Liver (tissue), 9 donors: Measurements from ENCODE around the gene ZDHHC11. TPM values are rescaled to one million over a fixed set of nuclear protein-coding genes. Genes with fewer than 3 reads are reported as not detected.

Experiments
- DNase-seq: peaks from one replicate; pipeline ENCODE4 v3.0.0-alpha.2; 2017; ENCODE audit warnings: low spot score
- H3K27ac ChIP-seq, 2 donors: one replicate each; pipeline ENCODE4 v1.7.0; 2013; ENCODE audit warnings: inconsistent platforms in 2 of 2, low read length in 2 of 2, control low read depth in 1 of 2, low read depth in 1 of 2, mild to moderate bottlenecking in 1 of 2
- H3K27me3 ChIP-seq, 4 donors: one replicate each; pipeline versions ENCODE4 v1.6.1 to v1.7.0; 2013; ENCODE audit warnings: low read length in 3 of 4, inconsistent platforms in 1 of 4, mild to moderate bottlenecking in 1 of 4, moderate library complexity in 1 of 4; ENCODE audit not compliant: control insufficient read depth in 4 of 4, insufficient read depth in 4 of 4
- H3K36me3 ChIP-seq, 4 donors: one replicate each; pipeline versions ENCODE4 v1.6.1 to v1.7.0; 2013; ENCODE audit warnings: low read length in 3 of 4, mild to moderate bottlenecking in 3 of 4, low read depth in 1 of 4, moderate library complexity in 1 of 4; ENCODE audit not compliant: control insufficient read depth in 4 of 4, insufficient read depth in 3 of 4
- H3K4me1 ChIP-seq, 4 donors: one replicate each; pipeline versions ENCODE4 v1.6.1 to v1.7.0; 2013; ENCODE audit warnings: low read length in 3 of 4, mild to moderate bottlenecking in 3 of 4, moderate library complexity in 1 of 4; ENCODE audit not compliant: control insufficient read depth in 4 of 4, insufficient read depth in 4 of 4
- H3K4me3 ChIP-seq, 3 donors: one replicate each; pipeline versions ENCODE4 v1.6.1 to v1.7.0; 2013; ENCODE audit warnings: low read length in 3 of 3, control low read depth in 1 of 3, low read depth in 1 of 3, mild to moderate bottlenecking in 1 of 3
- H3K9ac ChIP-seq, 2 donors: one replicate each; pipeline ENCODE4 v1.7.0; 2013; ENCODE audit warnings: low read length in 2 of 2, mild to moderate bottlenecking in 2 of 2, moderate library complexity in 2 of 2, control low read depth in 1 of 2, low read depth in 1 of 2
- H3K9me3 ChIP-seq, 4 donors: one replicate each; pipeline versions ENCODE4 v1.6.1 to v1.7.0; 2013; ENCODE audit warnings: low read length in 3 of 4; ENCODE audit not compliant: control insufficient read depth in 4 of 4
- ATF3 ChIP-seq: IDR thresholded peaks from 2 replicates; pipeline ENCODE4 v1.6.1; 2016; ENCODE audit warnings: antibody characterized with exemption
- EGR1 ChIP-seq, 2 donors: IDR thresholded peaks; 2 replicates each; pipeline ENCODE4 v1.6.1; 2016 to 2018; ENCODE audit warnings: antibody characterized with exemption in 2 of 2, low read depth in 2 of 2
- FOXA1 ChIP-seq: IDR thresholded peaks from 2 replicates; pipeline ENCODE4 v1.6.1; 2016; ENCODE audit warnings: antibody characterized with exemption
- FOXA2 ChIP-seq: IDR thresholded peaks from 2 replicates; pipeline ENCODE4 v1.6.1; 2016; ENCODE audit warnings: antibody characterized with exemption
- GABPA ChIP-seq, 2 donors: IDR thresholded peaks in 1 of 2; conservative IDR thresholded peaks in 1 of 2; 2 replicates each; pipeline ENCODE4 v1.6.1; 2016; ENCODE audit warnings: antibody characterized with exemption in 2 of 2, mild to moderate bottlenecking in 1 of 2, moderate library complexity in 1 of 2
- HNF4A ChIP-seq, 2 donors: conservative IDR thresholded peaks; 2 replicates each; pipeline ENCODE4 v1.6.1; 2016; ENCODE audit warnings: antibody characterized with exemption in 2 of 2, mild to moderate bottlenecking in 2 of 2
- HNF4G ChIP-seq: IDR thresholded peaks from 2 replicates; pipeline ENCODE4 v1.6.1; 2016; ENCODE audit warnings: antibody characterized with exemption
- MAX ChIP-seq: IDR thresholded peaks from 2 replicates; pipeline ENCODE4 v1.6.1; 2016; ENCODE audit warnings: antibody characterized with exemption
- NR2F2 ChIP-seq: IDR thresholded peaks from 2 replicates; pipeline ENCODE4 v1.6.1; 2016; ENCODE audit warnings: antibody characterized with exemption
- RAD21 ChIP-seq, 2 donors: IDR thresholded peaks; 2 replicates each; pipeline ENCODE4 v1.6.1; 2016; ENCODE audit warnings: antibody characterized with exemption in 2 of 2, mild to moderate bottlenecking in 2 of 2
- REST ChIP-seq: IDR thresholded peaks from 2 replicates; pipeline ENCODE4 v1.6.1; 2016; ENCODE audit warnings: antibody characterized with exemption, mild to moderate bottlenecking
- TAF1 ChIP-seq: conservative IDR thresholded peaks from 2 replicates; pipeline ENCODE4 v1.6.1; 2016; ENCODE audit warnings: antibody characterized with exemption, mild to moderate bottlenecking
- YY1 ChIP-seq: IDR thresholded peaks from 2 replicates; pipeline ENCODE4 v1.6.1; 2016; ENCODE audit warnings: antibody characterized with exemption, mild to moderate bottlenecking
- ZBTB33 ChIP-seq: IDR thresholded peaks from 2 replicates; pipeline ENCODE4 v1.6.1; 2016; ENCODE audit warnings: antibody characterized with exemption
- WGBS: extraction: QIAGEN DNeasy Blood & Tissue Kit; methylation state at CpG from one replicate; pipeline ENCODE4 v1.1.7; 2013; 5-methylcytosine and 5-hydroxymethylcytosine counted together
- polyA plus RNA-seq, 2 donors: library from polyadenylated mRNA; stranded (reverse) in 1 of 2; unstranded in 1 of 2; fragments of 200-250 nt in 1 of 2; fragments of >200 nt in 1 of 2; fragmentation: Nextera tagmentation in 1 of 2; extraction: Ambion mirVana in 1 of 2; gene quantifications; one replicate each; pipeline versions ENCODE4 v1.2.1 to v1.2.3, GENCODE V29; 2013 to 2015
- total RNA-seq, 2 donors: library from RNA; depleted of rRNA; stranded (reverse); fragments of >200 nt; gene quantifications; one replicate each; pipeline ENCODE4 v1.2.3, GENCODE V29; 2014
- donor health status: healthy.
- donor health status: healthy.
- donor health status: healthy.
- donor health status: healthy.
- donor health status: healthy.

Gene ZDHHC11
- total and polyA plus RNA-seq, 4 donors: 0.93 to 3.2 (median 1.3) TPM

GRCh38 chr5:855771-856530 is 5.2 kb upstream of the ZDHHC11 start:
- WGBS: 82% methylated on average over 21 of the region's 21 CpGs
- TF ChIP-seq REST (no peak), NR2F2 (no peak), FOXA1 (no peak), MAX (no peak), RAD21 (IDR thresholded peaks at IDR 0.05) (no peak), FOXA2 (no peak), YY1 (no peak), EGR1 (IDR thresholded peaks at IDR 0.05; ENCODE audit: low read depth in 2 of 2) (no peak), ATF3 (no peak)
- Histone ChIP-seq H3K27me3 (no peaks in the 10 kb centered on the region), H3K27ac (no peak overlapping the region), H3K4me3 (no peak overlapping the region), H3K9me3 (no peaks in the 10 kb centered on the region), H3K9ac (no peak overlapping the region), H3K36me3 (no peaks in the 10 kb centered on the region), H3K4me1 (no peaks in the 10 kb centered on the region)
- DNase-seq: no peak

GRCh38 chr5:854966-855743 is 4.4 kb upstream of the ZDHHC11 start:
- no peaks in the 10 kb centered on the region for H3K36me3 ChIP-seq
- DNase-seq: no peak

More at GRCh38 chr5:854966-855743, 4.4 kb upstream of the ZDHHC11 start:
- Histone ChIP-seq H3K4me3 (no peak overlapping the region), H3K27me3 (no peaks in the 10 kb centered on the region), H3K27ac (no peak overlapping the region), H3K9ac (no peak overlapping the region), H3K4me1 (no peaks in the 10 kb centered on the region), H3K9me3 (no peaks in the 10 kb centered on the region)
- WGBS: 83% methylated on average over 32 of the region's 32 CpGs
- TF ChIP-seq MAX: no peak
- TF ChIP-seq RAD21 (IDR thresholded peaks at IDR 0.05): no peak
- TF ChIP-seq ZBTB33: no peak
- no peak for TF ChIP-seq ATF3
- TF ChIP-seq REST: no peak
- TF ChIP-seq TAF1: no peak
- no peak for TF ChIP-seq HNF4G
- TF ChIP-seq FOXA2: no peak
- no peak for TF ChIP-seq HNF4A (conservative IDR thresholded peaks at IDR 0.05)
- TF ChIP-seq EGR1 (IDR thresholded peaks at IDR 0.05; ENCODE audit: low read depth in 2 of 2): no peak
- no peak for TF ChIP-seq GABPA (IDR thresholded peaks at IDR 0.05 in 1 of 2, conservative IDR thresholded peaks at IDR 0.05 in 1 of 2)
- no peak for TF ChIP-seq NR2F2
